ENCODE results near the gene LTBP1. TPM values are rescaled to one million over a fixed set of nuclear protein-coding genes. Genes with fewer than 3 reads are reported as not detected.

Gene LTBP1
- total RNA-seq, 3 donors from 2014 or later, result 13.3 to 18.7 (median 17.4) TPM

DNA sequence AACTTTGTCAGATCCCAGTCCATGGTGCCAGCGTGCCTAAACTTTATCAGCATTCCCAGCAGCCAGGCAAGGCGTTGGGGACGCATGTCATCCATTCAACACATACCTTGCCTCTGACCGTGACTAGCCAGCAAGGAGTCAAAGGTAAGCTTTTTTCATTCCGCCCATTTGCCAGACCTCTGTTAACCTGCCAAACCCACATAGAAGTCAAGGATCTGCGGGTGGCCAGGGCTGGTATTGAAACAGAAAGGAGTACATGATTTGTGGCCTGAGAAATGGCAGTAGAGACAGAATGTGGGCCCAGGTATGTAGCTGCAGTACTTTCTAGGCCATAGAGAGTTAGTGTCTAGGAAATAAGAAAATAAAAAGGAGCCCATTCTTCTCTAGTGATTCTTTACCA is 240.2 kb downstream of the LTBP1 start:
- DNase-seq (ENCODE audit: low spot score in 2 of 2), result no peak
- no peak for TF ChIP-seq POLR2A (IDR thresholded peaks at IDR 0.05)
- TF ChIP-seq, protein P1, sequence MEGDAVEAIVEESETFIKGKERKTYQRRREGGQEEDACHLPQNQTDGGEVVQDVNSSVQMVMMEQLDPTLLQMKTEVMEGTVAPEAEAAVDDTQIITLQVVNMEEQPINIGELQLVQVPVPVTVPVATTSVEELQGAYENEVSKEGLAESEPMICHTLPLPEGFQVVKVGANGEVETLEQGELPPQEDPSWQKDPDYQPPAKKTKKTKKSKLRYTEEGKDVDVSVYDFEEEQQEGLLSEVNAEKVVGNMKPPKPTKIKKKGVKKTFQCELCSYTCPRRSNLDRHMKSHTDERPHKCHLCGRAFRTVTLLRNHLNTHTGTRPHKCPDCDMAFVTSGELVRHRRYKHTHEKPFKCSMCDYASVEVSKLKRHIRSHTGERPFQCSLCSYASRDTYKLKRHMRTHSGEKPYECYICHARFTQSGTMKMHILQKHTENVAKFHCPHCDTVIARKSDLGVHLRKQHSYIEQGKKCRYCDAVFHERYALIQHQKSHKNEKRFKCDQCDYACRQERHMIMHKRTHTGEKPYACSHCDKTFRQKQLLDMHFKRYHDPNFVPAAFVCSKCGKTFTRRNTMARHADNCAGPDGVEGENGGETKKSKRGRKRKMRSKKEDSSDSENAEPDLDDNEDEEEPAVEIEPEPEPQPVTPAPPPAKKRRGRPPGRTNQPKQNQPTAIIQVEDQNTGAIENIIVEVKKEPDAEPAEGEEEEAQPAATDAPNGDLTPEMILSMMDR (IDR thresholded peaks at IDR 0.05), result no peak
- Histone ChIP-seq H3K9me3 (no peaks in the 10 kb centered on the region), H3K27ac (no peak overlapping the region), H3K36me3 (no peaks in the 10 kb centered on the region), H3K27me3 (no peaks in the 10 kb centered on the region), H3K4me1 (no peaks in the 10 kb centered on the region), H3K4me3 (no peak overlapping the region)
- intact Hi-C loops (cut with DNase I; ENCODE audit: low total_unique reads), result no loop called here

DNA sequence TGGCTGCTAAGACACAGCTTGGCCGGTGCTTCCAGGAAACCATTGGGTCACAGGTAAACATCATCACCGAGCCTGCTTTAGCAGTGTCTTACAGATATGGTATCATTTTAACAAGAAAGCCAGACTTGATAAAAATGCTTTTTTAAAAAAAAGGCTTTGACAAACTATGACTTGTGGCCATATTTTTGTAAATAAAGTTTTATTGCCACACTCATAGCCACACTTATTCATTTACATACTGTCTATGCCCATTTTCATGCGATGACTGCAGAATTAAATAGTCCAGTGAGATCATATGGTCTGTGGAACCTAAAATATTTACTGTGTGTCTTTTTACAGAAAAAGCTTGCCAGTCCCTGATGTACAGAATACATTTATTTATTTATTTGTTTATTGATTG is 242.0 kb downstream of the LTBP1 start:
- no peak for TF ChIP-seq POLR2A (IDR thresholded peaks at IDR 0.05)
- TF ChIP-seq, protein P1 (IDR thresholded peaks at IDR 0.05), result no peak
- no peak for TF ChIP-seq POLR2AphosphoS5 (IDR thresholded peaks at IDR 0.05)
- DNase-seq (ENCODE audit: low spot score in 2 of 2), result no peak
- H3K9me3 ChIP-seq, result no peaks in the 10 kb centered on the region
- no peak overlapping the region for H3K27ac ChIP-seq
- H3K4me1 ChIP-seq, result no peaks in the 10 kb centered on the region
- no peaks in the 10 kb centered on the region for H3K27me3 ChIP-seq
- H3K4me3 ChIP-seq, result no peak overlapping the region
- no peaks in the 10 kb centered on the region for H3K36me3 ChIP-seq
- intact Hi-C loops (cut with DNase I; ENCODE audit: low total_unique reads), result no loop called here

DNA sequence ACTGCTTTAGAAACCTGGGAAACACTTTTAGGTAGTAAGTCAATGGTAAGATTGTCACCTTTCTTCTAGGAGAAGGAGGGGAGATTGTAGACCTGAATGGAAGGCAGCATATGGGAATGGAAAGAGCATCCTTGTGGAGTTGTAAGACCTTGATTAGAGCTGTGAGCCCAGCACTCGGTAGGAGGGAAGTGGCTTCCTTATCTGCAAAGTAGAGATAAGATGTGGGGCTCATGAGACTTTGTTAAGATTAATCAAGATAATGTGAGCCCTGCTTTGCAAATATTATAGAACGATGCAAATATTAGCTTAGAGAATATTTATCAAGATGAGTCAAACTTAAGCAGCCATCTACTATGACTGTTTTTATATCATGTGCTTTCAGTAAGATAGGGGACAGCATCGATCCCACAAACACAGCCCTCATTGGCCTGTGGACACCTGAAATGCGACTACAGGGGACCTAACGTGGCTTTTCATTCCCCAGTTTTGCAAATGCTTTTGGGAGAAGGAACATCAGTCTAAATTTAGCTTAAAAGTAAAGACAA is 243.7 kb downstream of the LTBP1 start:
- H3K4me3 ChIP-seq, result no peak overlapping the region
- TF ChIP-seq, protein P1 (IDR thresholded peaks at IDR 0.05), result no peak
- TF ChIP-seq POLR2A (IDR thresholded peaks at IDR 0.05) (no peak), POLR2AphosphoS5 (IDR thresholded peaks at IDR 0.05) (no peak)
- no peaks in the 10 kb centered on the region for H3K36me3 ChIP-seq
- H3K9me3 ChIP-seq, result no peaks in the 10 kb centered on the region
- intact Hi-C loops (cut with DNase I; ENCODE audit: low total_unique reads), result no loop called here
- DNase-seq (ENCODE audit: low spot score in 2 of 2), result no peak
- H3K27me3 ChIP-seq, result no peaks in the 10 kb centered on the region
- H3K27ac ChIP-seq, result no peak overlapping the region
- H3K4me1 ChIP-seq, result no peaks in the 10 kb centered on the region

DNA sequence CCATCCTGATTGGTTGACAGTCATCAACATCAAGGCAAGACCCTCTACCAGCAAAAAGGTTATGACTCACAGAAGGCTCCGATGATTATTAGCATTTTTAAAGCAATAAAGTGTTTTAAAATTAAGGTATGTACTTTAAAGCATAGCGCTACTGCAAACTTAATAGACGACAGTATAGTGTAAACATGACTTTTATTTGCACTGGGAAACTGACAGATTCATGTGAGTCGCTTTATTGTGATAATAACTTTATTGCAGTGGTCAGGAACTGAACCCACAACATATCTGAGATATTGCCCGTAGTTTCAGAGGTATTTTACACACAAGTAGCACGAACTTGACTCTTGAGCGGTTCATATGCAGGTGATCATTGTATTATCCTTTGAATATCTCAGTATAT is 249.1 kb downstream of the LTBP1 start:
- no peaks in the 10 kb centered on the region for H3K4me1 ChIP-seq
- intact Hi-C loops (cut with DNase I; ENCODE audit: low total_unique reads), result no loop called here
- TF ChIP-seq POLR2A (IDR thresholded peaks at IDR 0.05) (no peak), POLR2AphosphoS5 (IDR thresholded peaks at IDR 0.05) (no peak)
- TF ChIP-seq, protein P1 (IDR thresholded peaks at IDR 0.05), result no peak
- H3K27ac ChIP-seq, result no peak overlapping the region
- no peaks in the 10 kb centered on the region for H3K9me3 ChIP-seq
- no peak overlapping the region for H3K4me3 ChIP-seq
- no peaks in the 10 kb centered on the region for H3K36me3 ChIP-seq
- no peaks in the 10 kb centered on the region for H3K27me3 ChIP-seq
- DNase-seq (ENCODE audit: low spot score in 2 of 2), result no peak

DNA sequence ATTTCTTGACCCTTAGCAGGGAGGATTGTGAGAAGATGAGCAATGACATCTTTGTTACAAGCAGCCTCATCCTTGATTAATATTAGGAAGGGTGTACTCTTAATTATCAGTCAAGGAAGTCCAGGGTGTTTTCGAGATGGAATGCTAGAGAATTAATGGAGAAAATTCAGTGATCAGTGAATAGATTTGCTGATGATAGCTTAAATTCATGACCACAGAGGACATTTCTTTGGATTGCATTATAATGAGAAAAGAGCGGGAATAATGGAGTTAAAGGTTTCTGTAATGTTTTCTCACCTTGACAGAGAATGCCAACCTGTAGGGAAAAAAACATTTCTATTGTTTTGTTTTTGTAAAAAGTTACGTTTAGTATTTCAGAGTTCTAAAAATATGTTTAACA is 249.9 kb downstream of the LTBP1 start:
- intact Hi-C loops (cut with DNase I; ENCODE audit: low total_unique reads), result no loop called here
- no peaks in the 10 kb centered on the region for H3K27me3 ChIP-seq

More for the DNA sequence above, 249.9 kb downstream of the LTBP1 start:
- DNase-seq (ENCODE audit: low spot score in 2 of 2), result no peak
- Histone ChIP-seq H3K4me1 (no peaks in the 10 kb centered on the region), H3K27ac (no peak overlapping the region), H3K9me3 (no peaks in the 10 kb centered on the region), H3K4me3 (no peak overlapping the region), H3K36me3 (no peaks in the 10 kb centered on the region)
- no peak for TF ChIP-seq POLR2AphosphoS5 (IDR thresholded peaks at IDR 0.05)
- TF ChIP-seq, protein P1 (IDR thresholded peaks at IDR 0.05), result no peak

Data from breast epithelium (tissue), 4 donors.